Right renal pelvis (tissue), 4 donors: ENCODE data around the gene PSMD12. TPM values are rescaled to one million over a fixed set of nuclear protein-coding genes. Genes with fewer than 3 reads are reported as not detected.
A peak's percentile ranks its signal among the peaks of the same experiment; 100 is the strongest.
"Not testable (repeated sequence)": the region's sequence is repeated elsewhere in the genome, so short reads cannot be mapped to it uniquely, and the experiment has no call there.

Source experiments
- DNase-seq, 4 donors: peaks; one replicate each; pipeline ENCODE4 v3.0.0-alpha.2; 2013; ENCODE audit warnings: low read depth in 4 of 4, low spot score in 3 of 4, missing footprints in 1 of 4
- polyA plus RNA-seq, 4 donors: library from polyadenylated mRNA; unstranded; fragments of 120-200 nt; gene quantifications; one replicate each; pipeline ENCODE4 v1.2.1, GENCODE V29; 2013; ENCODE audit not compliant: insufficient read length in 4 of 4

The PSMD12 gene
- polyA plus RNA-seq, 4 donors, result 40.8 to 50.2 (median 46.3) TPM

DNA sequence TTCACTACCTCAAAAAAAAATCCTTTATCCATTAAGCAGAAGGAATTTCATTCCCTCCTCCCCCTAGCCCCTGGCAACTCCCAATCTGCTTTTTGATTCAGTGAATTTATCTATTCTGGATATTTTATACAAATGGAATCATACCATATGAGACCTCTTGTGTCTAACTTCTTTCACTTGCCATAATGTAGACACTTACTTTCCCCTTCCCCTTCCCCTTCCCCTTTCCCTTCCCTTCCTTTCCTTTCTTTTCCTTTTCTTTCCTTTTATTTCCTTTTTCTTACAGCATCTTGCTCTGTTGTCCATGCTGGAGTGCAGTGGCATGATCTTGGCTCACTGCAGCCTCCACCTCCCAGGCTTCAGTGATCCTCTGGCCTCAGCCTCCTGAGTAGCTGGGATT lies 50.5 kb downstream of the PSMD12 start:
- DNase-seq, result no peak

DNA sequence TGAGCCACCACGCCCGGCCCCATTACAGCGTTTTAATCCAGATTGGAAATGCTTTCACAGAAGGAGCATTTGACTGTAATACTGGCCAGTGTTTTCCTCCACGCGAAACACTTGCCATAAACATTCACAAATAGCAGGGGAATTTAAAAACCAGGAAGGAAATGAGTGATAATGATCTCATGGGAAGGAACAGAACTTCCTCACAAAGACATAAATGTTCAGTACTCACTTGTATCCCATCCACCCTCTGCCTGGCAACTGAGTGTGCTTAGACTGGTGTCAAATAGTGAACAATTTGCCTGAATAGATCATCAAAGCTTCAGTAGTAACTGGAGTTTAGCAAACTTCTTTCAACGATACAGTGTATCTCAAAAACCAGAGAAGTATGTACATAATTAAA lies 54.1 kb downstream of the PSMD12 start:
- no peak for DNase-seq

DNA sequence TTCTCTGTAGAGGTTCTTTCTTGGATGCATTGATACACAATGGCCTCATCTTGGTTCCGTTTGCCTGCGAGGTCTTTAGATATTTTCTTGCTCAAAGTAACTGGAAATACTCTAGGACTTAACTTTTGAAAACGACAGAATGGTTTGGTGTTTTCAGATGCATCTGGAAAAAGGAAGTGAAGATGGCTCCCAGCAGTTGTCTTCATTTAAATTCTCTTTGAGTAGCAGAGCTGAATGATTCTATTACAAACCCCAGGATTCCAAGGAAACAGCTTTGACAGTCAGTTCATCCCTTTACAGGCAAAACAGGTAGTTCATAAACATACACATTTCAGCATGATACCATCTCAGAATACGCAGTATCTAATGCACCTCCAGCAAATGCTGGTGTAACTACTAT lies 54.8 kb downstream of the PSMD12 start:
- no peak for DNase-seq

DNA sequence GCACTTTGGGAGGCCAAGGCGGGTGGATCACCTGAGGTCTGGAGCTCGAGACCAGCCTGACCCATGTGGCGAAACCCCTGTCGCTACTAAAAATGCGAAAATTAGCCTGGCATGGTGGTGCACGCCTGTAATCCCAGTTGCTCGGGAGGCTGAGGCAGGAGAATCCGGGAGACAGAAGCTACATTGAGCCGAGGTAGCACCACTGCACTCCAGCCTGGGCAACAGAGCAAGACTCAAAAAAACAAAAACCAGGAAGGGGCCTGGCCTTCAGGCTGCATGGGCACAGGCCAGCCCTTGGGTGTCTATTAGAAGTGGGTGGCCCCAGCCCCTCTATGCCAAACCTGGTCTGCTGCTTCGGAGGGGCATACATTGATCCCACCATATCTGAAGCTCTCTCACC lies 56.0 kb downstream of the PSMD12 start:
- no peak for DNase-seq

DNA sequence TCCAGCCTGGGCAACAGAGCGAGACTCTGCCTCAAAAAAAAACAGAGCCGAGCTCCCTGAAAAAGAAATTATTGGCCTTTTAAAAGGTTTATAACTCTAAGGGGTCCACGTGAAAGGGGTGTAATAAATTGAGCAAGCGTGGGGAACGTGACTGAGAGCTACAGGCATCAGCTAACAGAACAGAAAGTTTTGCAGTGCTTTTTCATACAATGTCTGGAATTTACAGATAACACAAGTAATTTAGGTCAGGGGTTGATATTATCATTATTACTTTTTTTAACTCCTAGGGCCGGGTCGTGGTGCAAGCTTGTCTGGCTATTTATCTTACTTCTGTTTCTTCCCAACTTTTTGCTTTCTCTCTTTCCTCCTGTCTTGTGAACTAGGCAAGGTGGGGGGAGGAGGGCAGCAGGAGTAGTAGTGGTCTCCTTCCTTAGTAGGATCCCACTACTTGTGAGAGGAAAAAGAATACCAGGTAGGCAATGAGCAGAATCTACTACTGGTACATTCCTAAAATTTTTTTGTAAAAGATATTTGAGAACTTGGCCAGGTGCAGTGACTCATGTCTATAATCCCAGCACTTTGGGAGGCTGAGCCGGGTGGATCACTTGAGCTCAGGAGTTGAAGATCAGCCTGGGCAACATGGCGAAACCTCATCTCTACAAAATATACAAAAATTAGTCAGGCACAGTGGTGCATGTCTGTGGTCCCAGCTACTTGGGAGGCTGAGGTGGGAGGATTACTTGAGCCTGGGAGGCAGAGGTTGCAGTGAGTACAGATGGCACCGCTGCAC lies 60.7 kb downstream of the PSMD12 start:
- not testable (repeated sequence) for DNase-seq

DNA sequence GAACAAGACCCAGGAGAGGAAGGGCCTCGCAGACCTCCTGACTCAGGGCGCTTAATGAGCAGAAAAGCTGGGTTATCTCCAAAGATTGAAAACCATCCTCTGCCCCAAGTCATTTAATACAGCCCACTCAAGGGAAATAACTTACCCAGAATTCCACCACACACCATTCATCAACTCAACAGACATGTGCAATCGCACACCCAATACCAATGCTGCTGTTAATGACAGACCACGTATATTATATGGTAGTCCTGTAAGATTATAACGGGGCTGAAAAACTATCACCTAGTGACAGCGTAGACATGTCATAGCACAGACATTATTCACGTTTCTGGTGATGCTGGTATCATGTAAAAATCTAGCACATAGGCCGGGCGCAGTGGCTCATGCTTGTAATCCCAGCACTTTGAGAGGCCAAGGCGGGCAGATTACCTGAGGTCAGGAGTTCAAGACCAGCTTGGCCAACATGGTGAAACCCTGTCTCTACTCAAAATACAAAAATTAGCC lies 68.9 kb downstream of the PSMD12 start:
- no peak for DNase-seq

DNA sequence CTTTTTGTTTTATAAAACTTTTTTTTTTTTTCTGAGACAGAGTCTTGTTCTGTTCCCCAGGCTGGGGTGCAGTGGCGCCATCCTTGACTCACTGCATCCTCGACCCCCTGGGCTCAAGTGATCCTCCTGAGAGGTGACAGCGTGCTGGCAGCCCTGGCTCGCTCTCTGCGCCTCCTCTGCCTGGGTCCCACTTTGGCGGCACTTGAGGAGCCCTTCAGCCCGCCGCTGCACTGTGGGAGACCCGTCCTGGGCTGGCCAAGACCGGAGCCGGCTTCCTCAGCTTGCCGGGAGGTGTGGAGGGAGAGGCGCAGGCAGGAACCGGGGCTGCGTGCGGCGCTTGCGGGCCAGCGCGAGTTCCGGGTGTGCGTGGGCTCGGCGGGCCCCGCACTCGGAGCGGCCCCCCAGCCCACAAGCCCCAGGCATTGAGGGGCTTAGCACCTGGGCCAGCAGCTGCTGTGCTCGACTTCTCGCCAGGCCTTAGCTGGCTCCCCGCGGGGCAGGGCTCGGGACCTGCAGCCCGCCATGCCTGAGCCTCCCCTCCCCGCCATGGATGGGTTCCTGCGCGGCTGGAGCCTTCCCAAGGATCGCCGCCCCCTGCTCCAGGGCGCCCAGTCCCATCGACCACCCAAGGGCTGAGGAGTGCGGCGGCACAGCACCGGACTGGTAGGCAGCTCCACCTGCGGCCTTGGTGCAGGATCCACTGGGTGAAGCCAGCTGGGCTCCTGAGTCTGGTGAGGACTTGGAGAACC lies 71.8 kb downstream of the PSMD12 start:
- DNase-seq, result no peak

DNA sequence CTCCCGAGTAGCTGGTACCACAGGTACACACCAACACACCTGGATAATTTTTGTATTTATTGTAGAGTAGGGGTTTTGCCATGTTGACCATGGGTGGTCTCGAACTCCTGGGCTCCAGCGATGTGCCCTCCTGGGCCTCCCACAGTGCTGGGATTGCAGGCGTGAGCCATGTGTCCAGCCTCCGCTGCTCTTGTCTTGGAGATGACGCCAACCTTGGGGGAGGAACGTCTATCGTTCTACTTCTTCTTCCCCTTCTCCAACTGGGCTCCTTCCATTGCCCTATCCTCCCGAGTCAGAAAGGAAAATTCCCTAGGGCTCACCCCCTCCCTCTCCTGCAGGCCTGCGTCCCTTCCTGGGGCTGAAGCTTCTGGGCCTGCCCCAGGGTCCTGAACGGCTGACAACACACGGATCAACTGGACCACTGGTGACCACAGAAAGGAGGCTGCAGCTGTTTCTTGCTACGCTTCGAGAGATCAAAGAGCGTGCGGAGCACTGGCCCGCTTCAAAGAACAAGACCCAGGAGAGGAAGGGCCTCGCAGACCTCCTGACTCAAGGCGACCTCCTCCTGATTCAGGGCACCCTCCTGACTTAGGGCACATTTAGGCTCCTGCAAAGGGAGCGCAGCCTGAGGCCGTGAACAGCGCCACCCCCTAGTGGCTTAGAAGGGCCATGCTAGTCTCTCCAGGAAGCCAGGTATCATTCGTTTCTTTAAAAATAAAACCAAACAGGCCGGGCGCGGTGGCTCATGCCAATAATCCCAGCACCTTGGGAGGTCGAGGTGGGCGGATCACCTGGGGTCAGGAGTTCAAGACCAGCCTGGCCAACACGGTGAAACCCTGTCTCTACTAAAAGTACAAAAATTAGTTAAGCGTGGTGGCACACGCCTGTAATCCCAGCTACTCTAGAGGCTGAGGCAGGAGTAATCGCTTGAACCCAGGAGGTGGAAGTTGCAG lies 72.8 kb downstream of the PSMD12 start:
- DNase-seq, result peak; percentile 17 to 33 (median 26)

DNA sequence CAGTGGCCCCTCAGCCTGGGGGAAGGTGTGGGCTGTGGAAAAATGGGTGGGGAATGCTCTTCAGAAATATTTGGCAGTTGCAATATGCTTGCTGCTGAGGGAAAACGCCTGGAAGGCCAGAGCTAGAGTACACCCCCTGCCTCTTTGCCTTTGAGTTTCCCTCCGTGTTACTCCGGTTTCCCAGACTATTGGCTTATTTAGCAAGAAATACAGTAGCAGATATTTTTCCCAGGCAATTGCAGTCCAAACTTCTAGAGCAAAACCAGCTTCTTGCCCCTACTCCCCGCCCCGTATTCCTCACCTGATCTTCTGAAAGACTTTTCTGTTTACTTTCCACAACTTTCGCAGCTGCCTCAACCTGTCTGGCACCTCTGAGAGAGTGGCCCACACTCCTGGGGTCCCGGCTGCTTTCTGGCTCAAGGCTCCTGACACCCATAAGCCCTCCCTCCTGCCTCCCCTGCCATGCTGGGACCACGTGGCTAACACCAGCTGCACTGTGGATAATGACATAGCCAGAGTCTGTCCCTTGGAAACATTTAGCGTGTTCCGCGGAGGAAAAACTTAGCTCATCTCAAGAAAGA lies 75.6 kb downstream of the PSMD12 start:
- DNase-seq, result no peak

DNA sequence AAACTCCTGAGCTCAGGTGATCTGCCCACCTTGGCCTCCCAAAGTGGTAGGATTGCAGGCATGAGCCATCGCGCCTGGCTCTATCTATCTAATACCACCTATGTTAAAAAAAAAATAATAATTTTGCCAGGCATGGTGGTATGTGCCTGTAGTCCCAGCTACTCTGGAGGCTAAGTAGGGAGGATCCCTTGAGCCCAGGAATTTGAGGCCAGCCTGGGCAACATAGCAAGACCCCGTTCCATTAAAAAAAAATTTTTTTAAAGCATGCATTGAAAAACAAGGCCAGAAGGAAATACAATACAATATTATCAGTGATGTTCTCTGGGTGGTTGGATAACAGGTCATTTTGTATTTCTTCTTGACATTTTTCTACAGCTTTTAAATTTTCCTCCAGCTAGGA lies 76.1 kb downstream of the PSMD12 start:
- no peak for DNase-seq

DNA sequence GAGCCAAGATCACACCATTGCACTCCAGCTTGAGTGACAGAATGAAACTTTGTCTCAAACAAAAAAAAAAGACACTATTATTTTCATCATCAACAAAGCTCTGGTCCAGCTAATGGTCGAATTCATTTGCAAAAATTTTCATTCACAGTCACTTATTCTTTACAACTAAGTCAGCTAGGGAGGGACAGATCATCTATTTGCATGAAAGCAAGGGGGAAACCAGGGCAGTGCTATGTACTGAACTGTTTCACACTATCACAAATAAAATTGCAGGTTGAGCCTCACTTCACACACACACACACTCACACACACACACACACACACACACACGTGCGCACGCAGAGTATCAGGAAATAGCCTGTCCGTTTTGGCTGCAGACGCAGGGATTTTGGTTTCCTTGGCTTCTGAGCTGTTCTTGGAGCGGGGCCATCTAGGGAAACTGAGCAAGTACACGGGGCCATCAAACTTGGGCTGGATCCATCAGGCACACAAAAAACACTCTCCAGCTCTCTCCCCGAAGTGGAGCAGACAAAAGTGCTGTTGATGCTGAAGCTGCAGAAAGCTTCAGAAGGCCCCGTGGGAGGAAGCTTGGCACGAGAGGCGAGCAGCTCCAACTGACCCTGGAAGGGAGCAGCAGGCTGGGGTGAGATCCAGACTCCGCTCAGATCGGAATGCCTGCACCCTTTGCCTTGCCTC lies 77.0 kb downstream of the PSMD12 start:
- DNase-seq, result peak in 3 of 4 donors; percentile 29 to 47 (median 38)

Other genes starting within 250 kb of the PSMD12 start
- gene HELZ, start 121.4 kb downstream of the PSMD12 start, polyA plus RNA-seq, result 10 to 100 TPM; 25.7 to 37.0 (median 30.7) TPM
- 10 to 100 TPM; 19.7 to 24.3 (median 23.4) TPM for gene PITPNC1, start 10.7 kb upstream of the PSMD12 start, polyA plus RNA-seq